ENCODE data around the gene NLRP4.

The NLRP4 gene, protein sequence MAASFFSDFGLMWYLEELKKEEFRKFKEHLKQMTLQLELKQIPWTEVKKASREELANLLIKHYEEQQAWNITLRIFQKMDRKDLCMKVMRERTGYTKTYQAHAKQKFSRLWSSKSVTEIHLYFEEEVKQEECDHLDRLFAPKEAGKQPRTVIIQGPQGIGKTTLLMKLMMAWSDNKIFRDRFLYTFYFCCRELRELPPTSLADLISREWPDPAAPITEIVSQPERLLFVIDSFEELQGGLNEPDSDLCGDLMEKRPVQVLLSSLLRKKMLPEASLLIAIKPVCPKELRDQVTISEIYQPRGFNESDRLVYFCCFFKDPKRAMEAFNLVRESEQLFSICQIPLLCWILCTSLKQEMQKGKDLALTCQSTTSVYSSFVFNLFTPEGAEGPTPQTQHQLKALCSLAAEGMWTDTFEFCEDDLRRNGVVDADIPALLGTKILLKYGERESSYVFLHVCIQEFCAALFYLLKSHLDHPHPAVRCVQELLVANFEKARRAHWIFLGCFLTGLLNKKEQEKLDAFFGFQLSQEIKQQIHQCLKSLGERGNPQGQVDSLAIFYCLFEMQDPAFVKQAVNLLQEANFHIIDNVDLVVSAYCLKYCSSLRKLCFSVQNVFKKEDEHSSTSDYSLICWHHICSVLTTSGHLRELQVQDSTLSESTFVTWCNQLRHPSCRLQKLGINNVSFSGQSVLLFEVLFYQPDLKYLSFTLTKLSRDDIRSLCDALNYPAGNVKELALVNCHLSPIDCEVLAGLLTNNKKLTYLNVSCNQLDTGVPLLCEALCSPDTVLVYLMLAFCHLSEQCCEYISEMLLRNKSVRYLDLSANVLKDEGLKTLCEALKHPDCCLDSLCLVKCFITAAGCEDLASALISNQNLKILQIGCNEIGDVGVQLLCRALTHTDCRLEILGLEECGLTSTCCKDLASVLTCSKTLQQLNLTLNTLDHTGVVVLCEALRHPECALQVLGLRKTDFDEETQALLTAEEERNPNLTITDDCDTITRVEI

DNA sequence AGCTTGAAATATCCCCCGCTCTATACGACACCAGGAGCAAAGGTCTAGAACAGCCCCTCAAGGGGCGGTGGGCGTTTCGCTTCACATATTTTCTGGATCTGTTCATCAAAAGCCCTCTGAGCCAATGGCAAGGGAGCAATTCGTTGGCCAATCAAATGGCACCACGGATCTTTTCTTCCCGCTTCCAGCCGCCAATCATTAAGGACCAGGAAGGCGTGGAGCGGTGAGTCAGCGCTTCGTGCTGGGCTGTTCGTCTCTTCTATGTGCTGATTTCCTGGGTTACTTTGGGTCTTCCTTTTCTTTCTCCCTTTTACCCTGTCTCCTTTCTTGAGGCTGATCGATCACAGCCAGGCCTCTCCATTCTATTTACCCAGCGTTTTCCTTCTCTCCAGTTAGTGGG, at the start of gene NLRP4:
Gene NLRP4 (plus strand): TSS at position 201 of the 400 bp plus-strand sequence. CDS start 15,541 bp downstream, outside the sequence.
- DNase-seq (ENCODE audit: extremely low read depth in 1 of 2, low read depth in 1 of 2), result no peak

DNA sequence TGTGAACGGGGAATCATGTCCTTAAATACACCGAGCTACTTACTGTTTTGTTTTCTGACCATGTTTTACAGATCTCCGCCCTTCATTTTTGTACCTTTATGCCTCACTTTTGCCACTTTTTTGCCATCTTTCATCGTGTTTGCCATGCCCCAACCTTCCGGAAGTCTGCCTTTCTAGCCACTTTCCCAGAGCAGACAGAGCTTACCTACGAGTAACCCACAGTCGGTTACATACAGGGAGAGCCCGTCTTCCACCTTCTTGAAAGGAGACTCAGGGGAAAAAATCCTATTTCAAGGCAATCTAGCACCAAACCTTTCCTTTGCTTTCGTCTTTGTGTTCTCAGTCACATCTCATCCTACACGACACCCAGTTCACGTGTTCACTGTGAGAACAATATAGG, 41.3 kb upstream of the NLRP4 start:
- DNase-seq (ENCODE audit: extremely low read depth in 1 of 2, low read depth in 1 of 2), result no peak

DNA sequence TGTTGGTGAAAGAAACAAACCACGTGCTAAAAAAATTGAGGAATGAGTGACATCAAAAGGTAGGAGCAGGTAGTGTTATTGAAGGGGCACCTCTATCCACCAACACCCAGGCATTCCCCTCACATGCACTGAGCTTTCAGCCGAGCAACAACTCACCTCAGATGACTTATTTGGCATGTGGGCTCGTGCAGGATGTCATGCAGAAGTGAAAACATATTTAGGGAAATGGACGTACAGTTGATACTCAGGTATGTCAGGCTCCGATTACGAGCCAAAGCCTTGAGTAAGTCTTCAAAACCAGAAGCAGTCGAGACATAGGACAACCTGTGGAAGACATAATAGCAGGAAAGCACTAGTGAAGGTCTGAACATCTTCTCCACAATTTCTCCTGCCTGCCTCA, 34.9 kb upstream of the NLRP4 start:
- DNase-seq (ENCODE audit: extremely low read depth in 1 of 2, low read depth in 1 of 2), result no peak

DNA sequence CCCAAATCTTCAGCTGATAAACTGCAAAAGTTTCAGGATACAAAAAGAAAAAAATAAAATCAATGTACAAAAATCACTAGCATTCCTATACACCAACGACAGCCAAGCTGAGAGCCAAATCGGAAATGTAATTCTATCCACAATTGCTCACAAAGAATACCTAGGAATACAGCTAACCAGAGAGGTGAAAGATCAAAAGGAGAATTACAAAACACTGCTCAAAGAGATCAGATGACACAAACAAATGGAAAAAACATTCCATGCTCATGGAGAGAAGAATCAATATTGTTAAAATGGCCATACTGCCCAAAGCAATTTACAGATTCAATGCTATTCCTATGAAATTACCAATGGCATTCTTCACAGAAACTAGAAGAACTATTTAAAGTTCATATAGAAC, 34.1 kb upstream of the NLRP4 start:
- no peak for DNase-seq (ENCODE audit: extremely low read depth in 1 of 2, low read depth in 1 of 2)

DNA sequence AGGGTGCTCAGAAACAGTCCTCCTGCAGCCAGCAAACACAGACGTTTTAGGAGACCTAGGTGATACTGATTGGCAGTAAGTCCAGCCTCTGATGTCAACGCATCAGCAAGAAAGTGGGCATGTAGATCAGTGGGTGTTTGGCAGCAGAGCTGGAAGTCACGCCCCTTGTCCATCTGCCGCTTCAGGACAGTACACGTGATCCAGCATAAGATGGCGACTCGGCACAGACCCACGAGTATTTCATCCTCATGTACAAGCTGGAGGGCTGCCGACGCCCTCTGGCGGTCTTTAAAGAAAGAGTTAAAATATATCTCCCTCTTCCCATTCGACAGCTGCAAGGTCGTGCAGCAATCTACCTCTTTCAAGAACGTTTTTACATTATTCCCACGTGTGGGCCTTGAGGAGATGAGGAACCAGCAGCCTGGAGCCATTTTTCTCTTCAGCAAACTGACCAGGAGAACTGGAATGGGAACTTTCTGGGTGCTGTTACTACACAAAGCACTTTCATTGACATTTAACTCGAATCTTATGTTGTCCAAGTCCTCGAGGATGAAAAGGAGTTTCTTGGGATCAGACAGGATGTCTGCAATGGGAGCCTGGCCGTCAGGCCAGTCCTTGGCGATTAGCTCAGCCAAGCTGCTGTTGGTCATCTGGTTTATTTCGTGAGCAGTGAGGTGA, 26.8 kb upstream of the NLRP4 start:
- peak in 1 of 2 donors; percentile 36 for DNase-seq (ENCODE audit: extremely low read depth in 1 of 2, low read depth in 1 of 2)

DNA sequence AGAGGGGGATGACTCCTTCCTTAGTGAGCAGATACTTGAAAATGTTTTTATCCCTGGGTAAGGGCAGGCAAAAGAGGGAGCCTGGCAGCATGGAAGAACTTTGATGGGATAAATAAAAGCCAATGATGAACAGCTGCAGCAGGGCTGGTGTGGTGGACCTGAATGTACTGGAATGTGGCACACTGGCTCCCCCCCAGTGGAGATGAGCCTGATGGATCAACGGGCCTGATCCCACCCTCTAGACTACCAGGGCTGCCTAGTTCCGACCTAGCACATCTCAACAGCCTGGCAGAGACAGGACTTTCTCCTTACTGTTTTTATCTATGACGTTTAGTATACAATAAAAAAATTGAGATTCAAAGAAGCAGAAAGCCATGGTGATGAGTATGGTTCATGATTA, 25.0 kb upstream of the NLRP4 start:
- no peak for DNase-seq (ENCODE audit: extremely low read depth in 1 of 2, low read depth in 1 of 2)

DNA sequence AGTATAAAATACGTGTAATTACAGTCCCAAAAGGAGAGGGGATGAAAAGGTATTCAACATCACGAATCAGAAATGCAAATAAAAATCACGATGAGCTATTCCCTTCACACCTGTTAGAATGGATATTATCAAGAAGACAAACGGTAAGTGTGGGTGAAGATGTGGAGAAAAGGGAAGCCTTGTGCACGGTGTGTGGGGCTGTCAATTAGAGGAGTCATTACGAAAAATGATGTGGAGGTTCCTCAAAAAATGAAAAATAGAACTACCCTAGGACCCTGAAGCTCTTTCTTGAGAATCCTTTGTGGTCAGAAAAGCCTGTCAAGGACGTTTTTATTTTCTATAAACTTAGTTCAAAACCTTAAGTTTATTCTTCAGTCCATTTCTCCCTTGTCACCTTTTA, 23.9 kb upstream of the NLRP4 start:
- no peak for DNase-seq (ENCODE audit: extremely low read depth in 1 of 2, low read depth in 1 of 2)

DNA sequence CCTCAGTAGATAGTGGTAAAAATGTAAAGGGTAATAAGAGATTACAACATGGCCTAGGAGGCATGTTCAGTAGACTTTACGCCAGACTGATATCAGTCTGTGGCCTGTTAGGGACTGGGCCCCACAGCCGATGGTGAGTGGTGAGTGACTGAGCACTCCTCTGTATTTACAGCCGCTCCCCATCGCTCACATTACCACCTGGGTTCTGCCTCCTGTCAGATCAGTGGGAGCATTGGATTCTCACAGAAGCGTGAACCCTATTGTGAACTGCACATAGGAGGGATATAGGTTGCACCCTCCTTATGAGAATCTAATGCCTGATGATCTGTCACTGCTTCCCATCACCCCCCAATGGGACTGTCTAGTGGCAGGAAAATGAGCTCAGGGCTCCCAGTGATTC, 22.4 kb upstream of the NLRP4 start:
- DNase-seq (ENCODE audit: extremely low read depth in 1 of 2, low read depth in 1 of 2), result no peak

DNA sequence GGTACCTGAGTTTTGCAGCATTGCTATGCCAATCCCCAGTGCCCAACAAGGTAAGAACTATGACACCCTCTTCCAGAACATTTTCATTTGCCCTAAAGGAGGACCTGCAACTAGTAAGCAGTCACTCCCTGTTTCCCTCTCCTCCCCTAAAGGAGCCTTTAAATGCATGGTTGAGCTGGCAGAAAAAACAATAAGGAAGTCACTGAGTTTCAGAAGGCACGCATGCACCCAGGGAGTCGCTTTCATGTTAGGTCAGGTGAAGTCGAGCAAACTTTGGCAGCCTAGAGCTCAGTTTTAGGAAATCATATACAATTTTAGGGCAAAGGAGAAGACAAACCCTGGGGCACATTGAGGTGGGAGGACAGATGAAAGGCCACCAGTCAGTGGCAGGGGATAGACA, 16.3 kb upstream of the NLRP4 start:
- no peak for DNase-seq (ENCODE audit: extremely low read depth in 1 of 2, low read depth in 1 of 2)

DNA sequence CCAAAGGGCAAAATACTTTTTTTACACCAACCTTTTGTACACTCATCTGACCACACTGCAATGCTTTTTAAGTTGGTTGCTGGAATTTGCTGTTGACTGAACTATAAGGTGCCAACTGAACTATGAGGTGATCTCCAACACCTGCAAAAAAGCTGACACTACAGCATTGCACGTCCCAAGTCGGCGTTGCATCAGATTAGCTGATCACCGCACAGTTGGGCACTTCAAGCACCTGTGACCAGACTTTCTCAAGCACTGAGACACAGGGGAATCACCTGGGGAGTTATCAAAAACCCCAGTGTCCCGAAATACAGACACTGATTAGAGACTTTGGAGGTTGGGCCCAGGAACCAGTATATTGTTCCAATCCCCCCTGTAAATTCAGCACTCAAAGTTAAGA, 5.7 kb upstream of the NLRP4 start:
- DNase-seq (ENCODE audit: extremely low read depth in 1 of 2, low read depth in 1 of 2), result no peak

DNA sequence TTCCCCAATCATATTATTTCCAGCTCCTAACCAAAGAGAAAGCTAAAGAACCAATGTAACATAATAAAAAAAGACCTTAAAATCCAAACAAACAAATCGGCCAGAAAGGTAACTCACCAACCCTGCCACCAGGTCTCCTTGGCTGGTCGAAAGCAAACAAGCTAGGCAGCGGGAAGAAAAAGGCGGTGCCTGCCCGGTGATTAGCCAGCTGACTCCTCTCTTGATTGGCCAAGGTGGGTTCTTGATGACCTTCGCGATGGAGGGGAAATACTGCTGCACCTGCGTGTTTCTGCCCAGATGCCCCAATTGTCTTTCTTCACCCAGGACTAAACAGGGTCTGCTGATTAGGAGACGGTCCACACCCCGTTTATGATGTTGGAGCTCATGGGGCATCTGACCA, 4.5 kb upstream of the NLRP4 start, which contains the start of gene NLRP11:
Gene NLRP11 (minus strand): TSS at position 154 of the 400 bp plus-strand sequence. CDS start 13,825 bp downstream, outside the sequence.
- no peak for DNase-seq (ENCODE audit: extremely low read depth in 1 of 2, low read depth in 1 of 2)

DNA sequence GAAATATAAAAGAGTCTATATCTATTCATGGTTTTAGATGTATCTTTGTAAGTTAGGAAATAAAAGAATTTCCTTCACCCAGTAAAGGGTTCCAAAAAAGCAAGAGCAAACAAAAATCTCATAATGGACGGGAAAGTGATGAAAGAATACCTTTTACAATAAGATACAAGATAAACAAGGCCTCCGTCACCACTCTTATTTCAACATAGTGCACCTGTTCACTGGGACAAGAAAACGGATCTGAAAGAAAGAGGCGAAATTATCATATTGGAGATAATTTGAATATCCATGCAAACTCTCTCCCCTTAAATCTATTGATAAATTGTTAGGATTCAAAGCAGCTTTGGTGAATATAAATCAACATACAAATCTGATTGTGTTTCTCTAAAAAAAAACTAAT, 3.7 kb upstream of the NLRP4 start:
- DNase-seq (ENCODE audit: extremely low read depth in 1 of 2, low read depth in 1 of 2), result no peak

DNA sequence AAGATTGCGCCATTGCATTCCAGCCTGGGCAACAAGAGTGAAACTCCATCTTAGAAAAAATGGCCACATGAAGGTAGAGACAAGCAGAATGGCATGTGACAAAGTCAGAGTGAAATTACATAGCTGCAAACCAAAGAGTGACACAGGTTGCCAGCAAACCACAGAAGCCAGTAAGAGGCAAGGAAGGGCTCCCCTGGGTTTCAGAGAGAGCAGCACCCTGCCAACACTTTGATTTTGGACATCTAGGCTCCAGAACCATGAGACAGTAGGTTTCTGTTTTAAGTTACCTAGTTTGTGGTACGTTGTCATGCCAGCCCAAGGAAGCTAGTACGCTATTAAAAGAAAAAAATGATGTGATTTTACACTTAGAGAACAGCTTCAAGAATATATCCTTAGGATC, 1.9 kb downstream of the NLRP4 start:
- DNase-seq (ENCODE audit: extremely low read depth in 1 of 2, low read depth in 1 of 2), result no peak

DNA sequence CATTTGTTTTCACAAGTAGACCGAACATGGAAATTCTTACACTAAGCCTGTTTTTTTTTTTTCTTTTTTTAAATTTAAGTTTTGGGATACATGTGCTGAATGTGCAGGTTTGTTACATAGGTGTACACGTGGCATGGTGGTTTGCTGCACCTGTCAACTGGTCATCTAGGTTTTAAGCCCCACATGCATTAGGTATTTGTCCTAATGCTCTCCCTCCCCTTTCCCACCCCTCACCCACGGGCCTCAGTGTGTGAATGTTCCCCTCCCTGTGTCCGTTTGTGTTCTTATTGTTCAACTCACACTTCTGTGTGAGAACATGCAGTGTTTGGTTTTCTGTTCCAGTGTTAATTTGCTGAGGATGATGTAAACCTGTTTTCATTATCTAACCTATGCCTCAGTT, 2.6 kb downstream of the NLRP4 start:
- no peak for DNase-seq (ENCODE audit: extremely low read depth in 1 of 2, low read depth in 1 of 2)

DNA sequence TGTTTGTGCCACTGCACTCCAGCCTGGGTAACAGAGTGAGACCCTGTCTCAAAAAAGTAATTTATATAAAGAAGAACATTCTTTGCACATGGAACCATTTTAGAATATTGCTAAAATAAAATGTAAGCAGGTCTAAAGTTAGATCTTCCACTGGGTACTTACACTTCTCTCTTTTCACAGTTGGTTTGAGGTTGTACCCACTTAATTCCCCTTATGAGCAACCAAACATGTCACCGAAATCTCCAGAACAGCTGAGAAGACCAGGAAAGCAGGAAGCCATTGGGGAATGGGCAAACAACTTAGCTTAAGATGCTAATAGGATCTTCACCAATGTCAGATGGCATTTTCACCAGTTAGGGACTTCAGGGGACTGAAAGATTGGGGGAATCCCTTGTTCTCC, 18.8 kb downstream of the NLRP4 start:
- DNase-seq (ENCODE audit: extremely low read depth in 1 of 2, low read depth in 1 of 2), result no peak

DNA sequence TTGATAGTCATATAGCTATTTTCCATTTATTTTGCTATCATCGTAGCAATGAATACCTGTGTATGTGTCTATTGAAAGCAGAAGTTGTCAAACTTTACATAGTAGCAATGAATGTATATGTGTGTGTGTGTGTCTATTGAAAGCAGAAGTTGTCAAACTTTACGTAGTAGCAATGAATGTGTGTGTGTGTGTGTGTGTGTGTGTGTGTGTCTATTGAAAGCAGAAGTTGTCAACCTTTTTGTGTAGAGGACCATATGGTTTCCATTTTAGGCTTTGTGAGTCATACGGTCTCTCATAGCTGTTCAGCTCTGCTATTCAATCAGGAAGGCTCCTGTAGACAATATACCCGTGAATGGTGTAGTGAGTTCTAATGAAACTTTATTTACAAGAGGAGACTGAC, 20.8 kb downstream of the NLRP4 start:
- no peak for DNase-seq (ENCODE audit: extremely low read depth in 1 of 2, low read depth in 1 of 2)

DNA sequence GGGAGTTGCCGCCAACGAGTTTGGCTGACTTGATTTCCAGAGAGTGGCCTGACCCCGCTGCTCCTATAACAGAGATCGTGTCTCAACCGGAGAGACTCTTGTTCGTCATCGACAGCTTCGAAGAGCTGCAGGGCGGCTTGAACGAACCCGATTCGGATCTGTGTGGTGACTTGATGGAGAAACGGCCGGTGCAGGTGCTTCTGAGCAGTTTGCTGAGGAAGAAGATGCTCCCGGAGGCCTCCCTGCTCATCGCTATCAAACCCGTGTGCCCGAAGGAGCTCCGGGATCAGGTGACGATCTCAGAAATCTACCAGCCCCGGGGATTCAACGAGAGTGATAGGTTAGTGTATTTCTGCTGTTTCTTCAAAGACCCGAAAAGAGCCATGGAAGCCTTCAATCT, 21.6 kb downstream of the NLRP4 start:
- no peak for DNase-seq (ENCODE audit: extremely low read depth in 1 of 2, low read depth in 1 of 2)

DNA sequence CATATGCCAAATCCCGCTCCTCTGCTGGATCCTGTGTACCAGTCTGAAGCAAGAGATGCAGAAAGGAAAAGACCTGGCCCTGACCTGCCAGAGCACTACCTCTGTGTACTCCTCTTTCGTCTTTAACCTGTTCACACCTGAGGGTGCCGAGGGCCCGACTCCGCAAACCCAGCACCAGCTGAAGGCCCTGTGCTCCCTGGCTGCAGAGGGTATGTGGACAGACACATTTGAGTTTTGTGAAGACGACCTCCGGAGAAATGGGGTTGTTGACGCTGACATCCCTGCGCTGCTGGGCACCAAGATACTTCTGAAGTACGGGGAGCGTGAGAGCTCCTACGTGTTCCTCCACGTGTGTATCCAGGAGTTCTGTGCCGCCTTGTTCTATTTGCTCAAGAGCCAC, 22.1 kb downstream of the NLRP4 start:
- no peak for DNase-seq (ENCODE audit: extremely low read depth in 1 of 2, low read depth in 1 of 2)

DNA sequence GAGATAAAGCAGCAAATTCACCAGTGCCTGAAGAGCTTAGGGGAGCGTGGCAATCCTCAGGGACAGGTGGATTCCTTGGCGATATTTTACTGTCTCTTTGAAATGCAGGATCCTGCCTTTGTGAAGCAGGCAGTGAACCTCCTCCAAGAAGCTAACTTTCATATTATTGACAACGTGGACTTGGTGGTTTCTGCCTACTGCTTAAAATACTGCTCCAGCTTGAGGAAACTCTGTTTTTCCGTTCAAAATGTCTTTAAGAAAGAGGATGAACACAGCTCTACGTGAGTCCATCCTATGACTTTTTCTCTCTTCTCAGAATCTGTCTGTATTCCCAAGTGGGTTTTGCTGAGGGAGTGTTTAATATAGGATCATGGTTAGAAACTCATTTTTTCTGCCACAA, 22.6 kb downstream of the NLRP4 start:
- no peak for DNase-seq (ENCODE audit: extremely low read depth in 1 of 2, low read depth in 1 of 2)

DNA sequence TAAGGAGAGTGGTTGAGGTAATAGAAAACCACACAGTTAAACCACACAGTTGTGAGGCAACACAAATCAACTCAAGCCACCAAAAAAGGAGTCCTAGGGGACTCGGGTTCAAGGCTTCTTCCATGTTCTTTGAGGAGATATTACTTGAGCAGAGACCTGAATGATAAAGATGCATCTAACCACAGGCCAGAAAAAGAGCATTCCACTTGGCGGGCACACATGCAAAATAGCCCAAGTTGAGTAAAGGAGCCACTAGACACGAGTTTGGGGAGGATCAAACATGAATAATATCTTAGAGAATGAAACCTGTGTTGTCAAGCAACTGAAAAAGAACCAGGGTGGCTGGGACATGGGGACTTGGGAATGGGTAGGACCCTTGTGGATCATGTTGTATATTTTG, 30.2 kb downstream of the NLRP4 start:
- DNase-seq (ENCODE audit: extremely low read depth in 1 of 2, low read depth in 1 of 2), result no peak

DNA sequence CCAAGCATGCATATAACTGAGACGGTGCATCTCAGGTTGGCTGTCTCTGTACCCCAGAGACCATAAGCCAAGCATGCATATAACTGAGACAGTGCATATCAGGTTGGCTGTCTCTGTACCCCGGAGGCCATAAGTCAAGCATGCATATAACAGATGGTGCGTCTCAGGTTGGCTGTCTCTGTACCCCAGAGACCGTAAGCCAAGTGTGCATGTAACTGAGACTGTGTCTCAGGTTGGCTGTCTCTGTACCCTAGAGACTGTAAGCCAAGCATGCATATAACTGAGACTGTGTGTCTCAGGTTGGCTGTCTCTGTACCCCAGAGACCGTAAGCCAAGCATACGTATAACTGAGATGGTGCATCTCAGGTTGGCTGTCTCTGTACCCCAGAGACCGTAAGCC, 30.8 kb downstream of the NLRP4 start:
- DNase-seq (ENCODE audit: extremely low read depth in 1 of 2, low read depth in 1 of 2), result no peak
